ENCODE data around the gene UBR4.
"Not testable (repeated sequence)": the region's sequence is repeated elsewhere in the genome, so short reads cannot be mapped to it uniquely, and the experiment has no call there.

UBR4 gene

GRCh38 chr1:19187852-19188251 lies 22.2 kb downstream of the UBR4 start:
- no peak for DNase-seq

DNA sequence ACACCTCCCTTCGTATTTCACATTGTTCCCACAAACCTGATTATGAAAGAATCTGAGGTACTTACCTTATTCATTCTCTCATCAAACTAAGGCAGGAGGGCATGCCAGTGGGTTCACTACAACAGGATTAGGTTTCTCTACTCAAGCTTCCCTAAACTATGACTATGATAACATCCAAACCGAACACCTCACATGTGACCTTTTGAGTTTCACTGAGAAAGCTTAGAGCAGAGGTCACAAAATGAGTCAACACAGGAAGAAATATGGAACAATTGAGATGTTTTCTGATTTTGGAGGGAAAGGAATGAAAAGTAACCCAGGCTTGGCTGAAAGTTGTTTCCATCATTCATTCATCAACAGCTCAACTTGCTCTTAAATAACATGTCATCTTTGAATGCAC lies 24.1 kb downstream of the UBR4 start:
- no peak for DNase-seq

- DNase-seq = no peak
Observed at GRCh38 chr1:19182223-19182622, 27.8 kb downstream of the UBR4 start.

- DNase-seq = not testable (repeated sequence)
Observed at GRCh38 chr1:19180265-19180657, 29.8 kb downstream of the UBR4 start.

DNA sequence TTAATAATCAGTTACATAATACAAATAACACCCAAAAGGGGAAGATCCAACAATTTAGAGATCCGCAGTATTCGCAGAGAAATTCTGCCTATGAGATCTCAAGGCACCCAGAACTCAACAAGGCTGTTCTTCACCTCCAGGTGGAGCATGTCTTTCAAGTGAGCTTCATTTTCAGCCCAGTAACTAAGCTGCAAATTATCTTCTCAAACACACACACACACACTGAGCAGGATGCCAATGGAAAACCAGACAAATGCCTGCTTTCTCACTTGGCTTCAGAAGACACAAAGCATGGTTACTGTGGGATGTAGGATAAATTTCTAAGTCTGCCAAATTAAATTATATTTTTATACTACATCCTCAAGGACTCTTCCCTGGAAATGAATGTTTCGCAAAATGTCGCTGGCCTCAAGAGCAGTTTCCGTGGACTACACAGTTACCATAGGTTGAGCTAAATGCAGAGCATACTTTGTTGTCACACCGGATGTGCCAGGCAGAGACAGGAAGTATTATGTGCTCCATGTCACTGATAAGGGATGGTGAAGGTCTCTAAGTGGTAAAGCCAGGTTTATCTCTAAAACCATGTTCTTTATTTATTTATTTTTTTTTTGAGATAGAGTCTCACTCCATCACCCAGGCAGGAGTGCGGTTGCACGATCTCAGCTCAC lies 30.3 kb downstream of the UBR4 start:
- no peak for DNase-seq

GRCh38 chr1:19178734-19179398 lies 31.2 kb downstream of the UBR4 start:
- no peak for DNase-seq

DNA sequence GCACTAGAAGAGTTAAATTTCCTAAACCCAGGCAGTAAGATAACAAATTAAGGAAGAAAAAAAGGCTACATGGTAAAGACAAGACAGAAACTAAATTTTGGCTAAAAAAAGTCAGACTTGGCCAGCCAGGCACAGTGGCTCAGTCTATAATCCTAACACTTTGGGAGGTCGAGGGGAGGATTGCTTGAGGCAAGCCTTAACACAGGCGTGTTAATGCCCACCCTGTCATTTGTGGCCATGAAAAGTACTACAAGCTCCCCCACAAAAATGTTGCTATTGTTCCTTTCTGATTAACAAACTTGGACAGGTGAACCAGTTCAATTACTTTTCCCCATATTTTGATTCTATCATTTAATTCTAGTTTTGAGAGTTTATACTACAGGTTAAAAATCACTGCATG lies 32.3 kb downstream of the UBR4 start:
- no peak for DNase-seq

GRCh38 chr1:19169642-19170041 lies 40.4 kb downstream of the UBR4 start:
- DNase-seq = no peak

GRCh38 chr1:19167140-19167539 lies 42.9 kb downstream of the UBR4 start:
- DNase-seq = no peak

DNA sequence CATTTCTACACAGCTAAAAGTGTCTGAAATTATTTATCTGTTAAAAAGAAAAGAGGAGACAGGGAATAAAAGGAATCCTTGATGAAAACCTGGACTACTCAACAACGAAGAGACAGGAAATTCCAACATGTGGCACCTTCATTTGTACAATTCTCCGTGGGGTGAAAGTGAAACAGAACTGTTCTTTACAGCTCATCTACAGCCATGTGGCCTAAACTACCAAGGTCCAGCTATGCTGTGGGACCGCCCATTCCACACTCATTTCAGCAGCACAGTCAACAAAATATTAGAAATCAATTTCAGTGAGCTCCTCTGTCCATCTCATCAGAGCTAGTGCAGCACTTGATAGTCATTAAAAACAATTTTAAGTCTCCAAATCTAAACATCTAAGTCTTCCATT lies 44.0 kb downstream of the UBR4 start:
- DNase-seq = no peak

DNA sequence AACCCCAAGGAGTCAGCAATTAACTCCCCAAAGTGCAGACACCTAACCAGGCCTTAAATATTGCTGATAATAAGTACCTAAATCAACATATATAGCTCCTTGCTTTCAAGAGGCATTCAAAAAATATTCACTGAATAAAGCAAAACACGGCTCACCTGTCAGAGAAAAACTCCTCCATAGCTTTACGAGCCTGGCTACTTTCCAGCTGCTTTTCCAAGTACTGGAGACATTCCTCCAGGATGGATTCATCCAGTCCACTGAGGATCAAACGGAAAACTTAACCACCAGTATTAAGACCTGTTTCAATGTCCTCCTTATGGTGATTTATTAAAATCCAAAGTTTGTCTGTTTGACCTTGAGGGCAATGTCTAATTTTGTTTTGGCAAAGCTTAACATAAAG lies 44.6 kb downstream of the UBR4 start:
- no peak for DNase-seq

GRCh38 chr1:19164274-19165015 lies 45.6 kb downstream of the UBR4 start:
- DNase-seq = no peak

- no peak for DNase-seq
Observed at GRCh38 chr1:19163261-19163660, 46.8 kb downstream of the UBR4 start.

DNA sequence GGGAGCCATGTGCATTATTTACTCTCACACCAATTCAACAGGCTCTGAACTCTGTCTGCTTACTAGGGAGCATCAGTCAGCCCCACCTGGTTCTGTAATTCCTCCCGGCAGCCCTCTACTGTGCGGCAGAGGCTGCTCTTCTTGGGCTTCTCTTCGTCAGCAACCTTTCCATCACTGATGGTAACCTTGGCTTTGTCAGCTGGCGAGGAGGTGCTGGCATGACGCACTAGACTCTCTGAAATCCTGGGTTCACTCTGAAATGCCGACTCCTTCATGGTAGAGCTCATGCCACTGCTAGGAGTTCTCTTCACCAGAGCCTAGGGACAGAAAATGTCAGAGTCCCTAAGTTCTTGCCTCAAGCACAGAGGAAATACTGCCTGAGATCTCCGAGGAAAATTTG lies 49.2 kb downstream of the UBR4 start:
- DNase-seq = no peak

DNA sequence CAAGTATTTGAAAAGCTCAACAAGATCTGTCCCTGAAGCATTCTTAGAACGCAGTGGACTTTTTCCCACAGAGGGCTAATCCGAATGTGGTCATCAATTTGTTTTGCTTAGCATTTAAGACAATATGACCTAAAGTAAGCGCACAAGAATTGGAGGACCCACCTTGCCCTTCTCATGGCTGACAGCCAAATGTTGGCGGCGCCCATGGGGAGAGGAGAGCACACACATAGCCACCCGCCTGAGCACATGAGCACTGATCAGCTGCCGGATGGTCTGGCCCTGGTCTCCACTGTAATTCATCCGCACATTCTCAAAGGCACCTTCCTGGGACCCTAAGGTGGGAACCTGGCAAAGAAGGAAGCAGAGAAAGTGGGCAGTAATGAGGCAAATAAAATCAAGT lies 52.4 kb downstream of the UBR4 start:
- no peak for DNase-seq

GRCh38 chr1:19156676-19157075 lies 53.4 kb downstream of the UBR4 start:
- no peak for DNase-seq

DNA sequence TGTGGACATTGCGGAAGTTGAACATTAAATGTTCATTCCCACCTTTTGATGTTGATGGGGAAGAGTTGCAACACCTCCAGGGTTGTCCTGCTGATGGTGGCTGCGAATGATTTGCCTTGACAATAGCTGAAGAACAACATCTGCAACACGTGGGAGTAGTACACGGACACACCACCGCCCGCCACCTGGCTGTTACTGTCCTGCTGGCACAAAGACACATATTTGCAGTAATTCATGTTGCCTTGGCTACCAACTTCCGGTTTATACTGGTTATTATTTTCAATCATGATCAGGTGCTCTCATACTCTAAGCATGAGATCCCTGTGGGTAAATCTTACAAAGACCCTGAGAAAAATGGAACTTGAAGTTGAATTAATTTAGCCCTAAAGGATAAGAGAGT lies 55.2 kb downstream of the UBR4 start:
- peak; percentile 33 for DNase-seq

GRCh38 chr1:19153169-19153568 lies 56.9 kb downstream of the UBR4 start:
- DNase-seq = no peak

DNA sequence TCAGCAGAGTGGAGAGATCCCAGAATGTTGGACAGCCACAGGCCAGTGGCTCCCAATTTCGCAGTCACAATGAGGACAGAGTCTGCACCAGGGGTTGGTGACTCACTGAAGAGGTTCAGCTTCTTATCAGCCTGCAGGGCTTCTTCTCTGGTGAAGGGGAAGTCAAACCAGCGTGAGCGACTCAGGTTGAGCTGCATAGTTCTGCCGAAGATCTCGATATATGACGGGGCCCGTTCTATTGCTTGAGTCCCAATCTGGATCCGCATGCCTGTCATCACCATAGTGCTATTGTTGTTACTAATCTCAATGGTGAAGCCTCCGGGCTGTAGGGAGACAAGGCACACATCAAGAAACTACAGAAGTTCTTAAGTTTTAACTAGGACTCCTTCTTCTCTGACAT lies 58.5 kb downstream of the UBR4 start:
- no peak for DNase-seq

DNA sequence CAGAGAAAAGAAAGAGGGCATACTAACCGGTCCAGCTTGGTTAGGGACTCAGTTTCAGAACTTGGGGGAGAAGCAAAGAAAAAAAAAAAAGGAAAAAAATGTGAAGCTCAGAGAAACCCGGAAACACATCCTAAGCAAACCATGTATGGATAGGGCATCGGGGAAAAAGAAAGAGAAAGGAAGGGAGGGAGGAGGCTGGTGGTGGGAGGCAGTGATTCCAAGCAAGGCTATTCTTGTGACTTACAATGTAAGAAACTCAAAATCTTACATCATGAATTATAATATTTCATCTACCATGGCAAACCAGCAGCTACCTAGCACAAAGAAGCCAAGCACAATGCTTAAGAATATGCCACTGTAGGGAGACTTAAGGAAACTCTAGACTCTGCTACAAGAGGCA lies 60.3 kb downstream of the UBR4 start:
- DNase-seq = no peak

DNA sequence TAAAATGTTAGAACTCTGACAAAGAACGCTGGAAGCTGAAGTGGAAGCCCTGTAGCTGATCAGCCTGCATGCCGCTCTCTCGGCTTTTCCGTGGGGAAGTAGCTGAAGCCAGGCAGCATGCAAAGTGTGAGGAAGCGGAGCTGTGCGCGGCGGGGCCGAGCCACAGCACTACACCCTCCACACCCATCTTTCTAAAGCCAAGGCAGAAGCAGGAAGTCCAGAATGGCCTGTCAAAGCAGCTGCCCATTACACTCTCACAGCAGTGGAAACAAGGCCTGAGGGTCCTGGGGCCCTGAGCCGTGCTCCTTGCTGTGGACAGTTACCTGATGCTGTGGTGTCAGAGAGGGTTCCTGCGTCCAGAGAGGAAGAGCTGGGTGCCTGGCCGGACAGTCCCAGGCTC lies 69.6 kb downstream of the UBR4 start:
- DNase-seq = no peak

- no peak for DNase-seq
Observed at GRCh38 chr1:19139711-19140110, 70.4 kb downstream of the UBR4 start.

- DNase-seq = no peak
Observed at GRCh38 chr1:19138958-19139581, 71.0 kb downstream of the UBR4 start.

DNA sequence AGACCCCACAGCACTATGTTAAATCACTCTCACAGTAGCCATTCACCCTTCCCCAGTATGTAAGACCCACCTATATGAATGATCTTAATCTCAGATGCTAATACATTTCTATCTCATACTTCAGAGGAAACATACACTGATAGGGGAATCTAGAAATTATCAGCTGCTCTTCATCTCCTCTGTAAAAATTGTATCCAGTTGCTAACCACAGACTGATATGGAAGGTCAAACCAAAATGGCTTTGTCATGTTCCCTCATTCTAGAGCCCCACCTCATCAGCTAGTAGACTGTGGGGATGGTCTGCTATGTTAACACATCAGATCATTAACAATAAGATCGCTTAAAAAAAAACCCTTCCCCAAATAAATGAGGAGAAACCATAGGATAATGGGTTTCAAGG lies 71.7 kb downstream of the UBR4 start:
- DNase-seq = no peak

Measured in NCI-H2029 (cell line).